SK-N-MC (cell line): ENCODE results near the gene TERF2IP.

ENCODE experiments used
- EZH2 ChIP-seq: fragments of 200-600 bp; sonication (generic); IDR thresholded peaks from one replicate; pipeline ENCODE4 v1.6.1; 2017; ENCODE audit warnings: antibody characterized with exemption
- FOXP2 ChIP-seq: optimal IDR thresholded peaks from 2 replicates; pipeline ENCODE3; 2011; ENCODE audit warnings: mild to moderate bottlenecking, moderate library complexity; ENCODE audit not compliant: insufficient read depth; ENCODE audit errors: extremely low read length, control extremely low read depth
- POLR2AphosphoS5 ChIP-seq: IDR thresholded peaks from 2 replicates; pipeline ENCODE4 v1.6.1; 2012; ENCODE audit warnings: mild to moderate bottlenecking, low read depth, low read length, borderline replicate concordance

DNA sequence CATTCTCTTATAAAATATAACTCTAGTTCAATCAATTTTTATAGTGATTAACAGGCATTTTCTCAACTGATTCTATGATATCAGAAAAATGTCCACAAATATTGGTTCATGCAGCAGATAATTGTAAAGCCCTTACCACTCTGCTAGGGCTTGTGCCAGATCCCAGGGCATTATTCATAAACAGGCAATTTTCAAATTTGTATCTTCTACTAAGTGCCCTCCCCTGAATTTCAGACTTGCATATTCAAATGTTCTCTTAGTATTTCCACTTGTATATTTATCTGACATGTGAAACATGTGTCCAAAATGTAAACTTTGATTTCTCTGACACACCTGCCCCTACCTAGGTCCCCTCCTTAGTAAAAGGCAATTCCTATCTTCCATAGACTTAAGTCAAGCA lies 19.9 kb downstream of the TERF2IP start:
- TF ChIP-seq EZH2 (no peak), POLR2AphosphoS5 (no peak), FOXP2 (no peak)
